Psoas muscle (tissue), 8 donors: ENCODE measurements around the gene ZIC4. TPM values are rescaled to one million over a fixed set of nuclear protein-coding genes. Genes with fewer than 3 reads are reported as not detected.

Source experiments
- ATAC-seq, 4 donors: fragments of 200-7000 bp; cut with Tn5 transposase; one replicate each; pipeline ENCODE4 v1.9.1; 2020; ENCODE audit warnings: moderate library complexity in 3 of 4, mild to moderate bottlenecking in 2 of 4
- DNase-seq, 2 donors: peaks; one replicate each; pipeline ENCODE4 v3.0.0-alpha.2; 2020
- H3K27ac ChIP-seq: fragments of 200-600 bp; one replicate; pipeline ENCODE4 v1.8.0; 2022
- H3K27me3 ChIP-seq, 3 donors: fragments of 200-600 bp in 1 of 3; one replicate each; pipeline versions ENCODE4 v1.6.1 to v1.8.0; 2013 to 2022; ENCODE audit warnings: low read length in 2 of 3, mild to moderate bottlenecking in 2 of 3, moderate library complexity in 1 of 3; ENCODE audit not compliant: insufficient read depth in 3 of 3
- H3K36me3 ChIP-seq, 2 donors: fragments of 200-600 bp in 1 of 2; one replicate each; pipeline versions ENCODE4 v1.6.1 to v1.8.0; 2013 to 2022; ENCODE audit warnings: low read depth in 1 of 2, mild to moderate bottlenecking in 1 of 2, moderate library complexity in 1 of 2; ENCODE audit not compliant: insufficient read depth in 1 of 2
- H3K4me1 ChIP-seq: fragments of 200-600 bp; one replicate; pipeline ENCODE4 v1.8.0; 2022
- H3K4me3 ChIP-seq: fragments of 200-600 bp; one replicate; pipeline ENCODE4 v1.8.0; 2022; ENCODE audit warnings: mild to moderate bottlenecking
- H3K9me3 ChIP-seq: fragments of 200-600 bp; one replicate; pipeline ENCODE4 v1.8.0; 2022
- WGBS, 3 donors: extraction: QIAGEN DNeasy Blood & Tissue Kit; methylation state at CpG; one replicate each; pipeline versions ENCODE4 v1.1.6 to v1.1.7; 2013; 5-methylcytosine and 5-hydroxymethylcytosine counted together
- intact Hi-C, 2 donors: fragments of 100-400 bp; cut with DNase I; formaldehyde crosslinking; loops; one replicate each; pipeline versions ENCODE4 v1.11.0 to v1.14.2; 2022
- polyA plus RNA-seq, 3 donors: library from polyadenylated mRNA; stranded (reverse); fragments of 200-250 nt; gene quantifications; one replicate each; pipeline ENCODE4 v1.2.3, GENCODE V29; 2013
- total RNA-seq, 4 donors: library from RNA; stranded (reverse); fragmentation: NEBNext Ultra II Directional in 2 of 4; extraction: Animal tissue kit (Norgen Biotek cat#: 25700) in 2 of 4; gene quantifications; one replicate each; pipeline versions ENCODE4 v1.2.1 to v1.2.4, GENCODE V29; 2021 to 2023
- TF ChIP-seq, protein P1 (sequence below): fragments of 200-600 bp; IDR thresholded peaks from one replicate; pipeline ENCODE4 v1.8.0; 2022; ENCODE audit warnings: antibody characterized with exemption
- donor health status: healthy with polysubstance abuse.
- donor health status: DM: no; HTN: no; CAD: no; lungs with moderate emphysema.
- donor health status: Bipolar disorder and iron deficiency.
- donor health status: healthy.
- donor health status: DM: yes; HTN: yes; CAD: no.
- donor health status: DM: no; HTN: no; CAD: no.
- donor health status: DM: no; HTN: no; CAD: no.
- donor health status: DM: yes; HTN: yes; CAD: no.

ZIC4 gene
- total and polyA plus RNA-seq, 7 donors = 0.10 to 1.00 (median 0.46) TPM

DNA sequence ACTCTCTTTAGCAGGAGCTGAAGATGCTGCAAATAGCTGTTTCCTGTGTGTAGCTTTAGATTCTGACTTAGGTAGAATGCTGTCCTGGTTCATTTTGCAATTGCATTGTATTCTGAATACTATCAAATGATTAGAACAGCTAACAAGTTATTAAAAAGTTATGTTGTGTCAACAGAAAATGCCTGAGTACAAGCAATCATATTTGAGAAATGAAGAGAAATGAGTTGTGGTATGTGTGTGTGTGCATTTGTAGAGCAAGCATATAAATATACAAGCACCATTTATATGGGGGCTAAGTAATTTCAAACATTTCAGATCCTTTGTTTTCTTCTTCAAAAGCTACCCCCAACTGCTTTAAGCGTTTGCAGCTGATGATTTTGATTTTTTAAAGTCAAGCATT is 10.6 kb upstream of the ZIC4 start:
- H3K4me1 ChIP-seq = peaks cover 5% of the 10 kb centered on the region
- WGBS, 3 donors = 28 to 71% (median 34%) methylated on average over 1 of the region's 1 CpG
- H3K9me3 ChIP-seq = no peaks in the 10 kb centered on the region
- H3K27ac ChIP-seq = no peak overlapping the region
- DNase-seq = no peak
- intact Hi-C loops = loop anchor here in 1 of 2 donors (10.0 kb wide), 2 partner anchors 62 to 198 kb away; no protein-coding TSS in a partner anchor
- H3K27me3 ChIP-seq = peaks cover 0 to 50% (median 14%) of the 10 kb centered on the region in 3 donors
- no peak for ATAC-seq
- TF ChIP-seq, protein P1, sequence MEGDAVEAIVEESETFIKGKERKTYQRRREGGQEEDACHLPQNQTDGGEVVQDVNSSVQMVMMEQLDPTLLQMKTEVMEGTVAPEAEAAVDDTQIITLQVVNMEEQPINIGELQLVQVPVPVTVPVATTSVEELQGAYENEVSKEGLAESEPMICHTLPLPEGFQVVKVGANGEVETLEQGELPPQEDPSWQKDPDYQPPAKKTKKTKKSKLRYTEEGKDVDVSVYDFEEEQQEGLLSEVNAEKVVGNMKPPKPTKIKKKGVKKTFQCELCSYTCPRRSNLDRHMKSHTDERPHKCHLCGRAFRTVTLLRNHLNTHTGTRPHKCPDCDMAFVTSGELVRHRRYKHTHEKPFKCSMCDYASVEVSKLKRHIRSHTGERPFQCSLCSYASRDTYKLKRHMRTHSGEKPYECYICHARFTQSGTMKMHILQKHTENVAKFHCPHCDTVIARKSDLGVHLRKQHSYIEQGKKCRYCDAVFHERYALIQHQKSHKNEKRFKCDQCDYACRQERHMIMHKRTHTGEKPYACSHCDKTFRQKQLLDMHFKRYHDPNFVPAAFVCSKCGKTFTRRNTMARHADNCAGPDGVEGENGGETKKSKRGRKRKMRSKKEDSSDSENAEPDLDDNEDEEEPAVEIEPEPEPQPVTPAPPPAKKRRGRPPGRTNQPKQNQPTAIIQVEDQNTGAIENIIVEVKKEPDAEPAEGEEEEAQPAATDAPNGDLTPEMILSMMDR = no peak
- no peak overlapping the region for H3K4me3 ChIP-seq
- H3K36me3 ChIP-seq = no peaks in the 10 kb centered on the region

DNA sequence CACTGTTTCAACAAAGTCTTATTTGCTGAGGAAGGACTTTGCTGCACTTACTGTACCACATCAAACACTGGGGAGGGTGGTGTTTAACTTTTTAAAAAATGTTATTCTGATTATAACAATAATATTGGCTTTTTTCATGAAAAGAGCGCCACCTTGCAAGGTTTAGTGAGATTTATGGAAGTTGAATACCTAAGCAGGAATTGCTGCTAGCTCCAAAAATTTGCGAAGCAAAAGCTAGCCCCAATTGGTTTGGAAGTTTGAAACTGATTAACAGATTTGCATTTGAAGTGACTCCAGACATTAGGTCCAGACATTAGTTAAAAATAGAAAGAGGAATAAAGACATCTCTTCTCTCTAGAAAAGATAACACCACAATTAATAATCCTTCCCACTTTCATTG is 9.5 kb upstream of the ZIC4 start:
- Histone ChIP-seq H3K36me3 (no peaks in the 10 kb centered on the region), H3K9me3 (no peaks in the 10 kb centered on the region), H3K4me3 (no peak overlapping the region), H3K27ac (no peak overlapping the region), H3K4me1 (peaks cover 13% of the 10 kb centered on the region), H3K27me3 (peaks cover 0 to 52% (median 11%) of the 10 kb centered on the region in 3 donors)
- TF ChIP-seq, protein P1 = no peak
- WGBS, 3 donors = 60 to 69% (median 63%) methylated on average over 2 of the region's 2 CpGs
- DNase-seq (no peak), ATAC-seq (no peak)
- intact Hi-C loops = loop anchor here in 1 of 2 donors (10.0 kb wide), 2 partner anchors 61 to 199 kb away; no protein-coding TSS in a partner anchor

DNA sequence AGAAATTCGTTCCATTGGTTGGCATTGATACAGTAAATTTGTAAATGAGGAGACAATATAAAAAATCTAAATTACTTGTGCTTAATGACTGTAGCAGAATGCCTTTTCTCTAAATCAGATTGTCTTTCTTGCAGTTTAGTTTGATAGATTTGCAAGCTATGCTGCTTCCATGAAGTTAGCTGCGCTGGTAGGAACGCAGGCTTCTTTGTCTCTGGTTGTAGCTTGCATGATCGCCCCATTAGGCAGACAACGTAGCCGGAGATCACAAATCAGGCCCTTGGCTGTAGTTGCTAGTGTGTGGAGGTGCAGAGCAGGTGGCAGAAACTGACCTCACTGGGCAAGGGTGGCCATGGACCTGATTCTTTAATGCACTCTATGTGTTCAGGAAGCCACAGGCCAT is 8.9 kb upstream of the ZIC4 start:
- H3K27me3 ChIP-seq = peaks cover 0 to 52% (median 8%) of the 10 kb centered on the region in 3 donors
- TF ChIP-seq, protein P1 = no peak
- H3K4me1 ChIP-seq = peaks cover 14% of the 10 kb centered on the region
- DNase-seq (no peak), ATAC-seq (no peak)
- no peaks in the 10 kb centered on the region for H3K9me3 ChIP-seq
- 48 to 50% (median 49%) methylated on average over 6 of the region's 6 CpGs for WGBS, 3 donors
- no peak overlapping the region for H3K4me3 ChIP-seq
- H3K36me3 ChIP-seq = no peaks in the 10 kb centered on the region
- intact Hi-C loops = loop anchor here in 1 of 2 donors (10.0 kb wide), 2 partner anchors 60 to 200 kb away; no protein-coding TSS in a partner anchor
- no peak overlapping the region for H3K27ac ChIP-seq

DNA sequence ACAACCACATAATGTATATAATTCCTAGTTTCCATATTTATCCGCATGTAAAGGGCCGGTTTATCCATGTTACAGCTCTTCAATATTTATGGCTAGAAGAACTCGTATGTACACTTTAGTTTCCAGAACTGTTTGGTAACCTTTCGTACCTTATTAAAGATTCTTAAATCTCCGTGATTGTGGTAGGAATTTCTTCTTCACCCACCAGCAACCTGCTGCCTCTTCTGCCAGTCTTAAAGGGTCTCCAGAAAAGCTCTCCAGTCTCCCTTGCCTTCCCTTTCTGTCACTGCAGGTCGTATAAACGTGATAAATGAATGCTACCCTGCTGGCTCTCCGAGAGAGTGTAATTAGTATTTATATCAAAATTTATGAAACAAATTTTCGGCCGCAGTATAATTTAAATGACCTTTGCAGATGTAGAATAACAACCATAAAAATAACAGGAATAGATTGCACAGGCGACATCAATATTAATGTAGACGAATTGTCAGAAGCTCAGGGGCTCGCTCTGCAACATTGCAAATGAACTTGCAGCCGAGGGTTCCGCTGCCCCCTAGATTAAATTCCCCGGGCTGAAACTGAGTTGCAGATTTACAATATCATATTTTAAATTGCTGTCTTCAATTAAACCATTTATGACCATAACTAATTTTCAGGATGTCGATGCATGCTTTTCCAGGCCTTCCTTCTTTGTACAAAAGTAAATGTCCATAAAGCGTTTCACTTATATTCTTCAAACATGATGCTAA is 8.2 kb upstream of the ZIC4 start:
- ATAC-seq (no peak), DNase-seq (no peak)
- intact Hi-C loops = loop anchor here in 1 of 2 donors (5.0 to 10.0 kb wide), 3 partner anchors 60 to 663 kb away; no protein-coding TSS in a partner anchor
- Histone ChIP-seq H3K4me1 (peaks cover 15% of the 10 kb centered on the region), H3K4me3 (peak overlapping the region; percentile 24), H3K9me3 (no peaks in the 10 kb centered on the region), H3K36me3 (no peaks in the 10 kb centered on the region), H3K27ac (peak overlapping the region; percentile 1), H3K27me3 (peaks cover 0 to 52% (median 7%) of the 10 kb centered on the region in 3 donors)
- WGBS, 3 donors = 53 to 60% (median 58%) methylated on average over 18 of the region's 18 CpGs
- TF ChIP-seq, protein P1 = no peak
